ENCODE results near the gene ZNF816.

DNA sequence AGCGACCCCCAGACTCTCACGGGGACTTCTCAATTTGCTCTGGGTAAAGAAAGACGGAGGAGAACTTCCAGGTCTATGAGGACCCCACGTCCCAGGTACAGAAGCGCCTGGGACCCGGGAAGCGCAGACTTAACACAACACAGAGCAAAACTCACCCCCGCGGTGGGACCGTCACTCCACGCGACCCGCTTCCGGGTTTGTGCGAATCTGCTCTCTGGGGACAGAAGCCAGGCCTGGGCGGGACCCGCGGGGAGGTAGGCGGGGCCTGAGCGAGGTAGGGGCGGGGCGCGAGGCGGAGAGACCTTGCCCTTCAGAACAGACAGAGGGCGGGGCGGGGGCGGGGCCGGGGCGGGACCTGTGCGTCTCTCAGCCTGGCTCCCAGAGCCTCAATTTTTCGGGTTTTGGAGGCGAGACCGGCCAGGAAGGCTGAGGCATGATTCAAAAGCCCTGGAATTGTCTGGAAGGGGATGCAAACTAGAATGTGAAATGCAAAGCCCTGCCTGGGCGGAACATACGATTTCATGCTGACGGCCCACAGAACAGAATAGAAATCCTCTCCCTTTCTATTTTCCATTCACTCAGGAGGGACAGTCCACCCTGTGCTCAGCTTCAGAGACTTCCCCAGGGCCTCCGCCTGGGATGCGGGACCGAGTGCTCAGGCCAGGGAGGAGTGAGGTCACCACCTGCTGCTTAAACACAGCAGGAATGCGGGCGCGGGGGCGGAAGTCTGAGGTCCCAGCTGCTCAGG is 20.1 kb downstream of the ZNF816 start:
- peak; percentile 48 to 61 for TF ChIP-seq POLR2A (IDR thresholded peaks at IDR 0.05)
- TF ChIP-seq, protein P1, sequence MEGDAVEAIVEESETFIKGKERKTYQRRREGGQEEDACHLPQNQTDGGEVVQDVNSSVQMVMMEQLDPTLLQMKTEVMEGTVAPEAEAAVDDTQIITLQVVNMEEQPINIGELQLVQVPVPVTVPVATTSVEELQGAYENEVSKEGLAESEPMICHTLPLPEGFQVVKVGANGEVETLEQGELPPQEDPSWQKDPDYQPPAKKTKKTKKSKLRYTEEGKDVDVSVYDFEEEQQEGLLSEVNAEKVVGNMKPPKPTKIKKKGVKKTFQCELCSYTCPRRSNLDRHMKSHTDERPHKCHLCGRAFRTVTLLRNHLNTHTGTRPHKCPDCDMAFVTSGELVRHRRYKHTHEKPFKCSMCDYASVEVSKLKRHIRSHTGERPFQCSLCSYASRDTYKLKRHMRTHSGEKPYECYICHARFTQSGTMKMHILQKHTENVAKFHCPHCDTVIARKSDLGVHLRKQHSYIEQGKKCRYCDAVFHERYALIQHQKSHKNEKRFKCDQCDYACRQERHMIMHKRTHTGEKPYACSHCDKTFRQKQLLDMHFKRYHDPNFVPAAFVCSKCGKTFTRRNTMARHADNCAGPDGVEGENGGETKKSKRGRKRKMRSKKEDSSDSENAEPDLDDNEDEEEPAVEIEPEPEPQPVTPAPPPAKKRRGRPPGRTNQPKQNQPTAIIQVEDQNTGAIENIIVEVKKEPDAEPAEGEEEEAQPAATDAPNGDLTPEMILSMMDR (IDR thresholded peaks at IDR 0.05), result no peak
